Gastroesophageal sphincter (tissue), 4 donors: Measurements from ENCODE around the gene KIFC1. TPM values are rescaled to one million over a fixed set of nuclear protein-coding genes. Genes with fewer than 3 reads are reported as not detected.

ENCODE experiments used
- ATAC-seq: fragments of 150-250 bp; one replicate; pipeline ENCODE4 v1.9.1; 2016; ENCODE audit warnings: mild to moderate bottlenecking, moderate library complexity
- H3K27ac ChIP-seq, 4 donors: fragments of 200-600 bp; sonication (generic) in 3 of 4; 1 replicate in 3 of 4; 2 replicates in 1 of 4; pipeline ENCODE4 v1.5.1; 2016 to 2019
- H3K27me3 ChIP-seq: fragments of 200-600 bp; sonication (generic); one replicate; pipeline ENCODE4 v1.5.1; 2019
- H3K36me3 ChIP-seq, 2 donors: fragments of 200-600 bp; sonication (generic); one replicate each; pipeline ENCODE4 v1.5.1; 2019; ENCODE audit warnings: control low read depth in 1 of 2
- H3K4me1 ChIP-seq, 3 donors: fragments of 200-600 bp; sonication (generic); 1 replicate in 2 of 3; 2 replicates in 1 of 3; pipeline ENCODE4 v1.5.1; 2016 to 2019; ENCODE audit warnings: control low read depth in 2 of 3
- H3K4me3 ChIP-seq, 2 donors: fragments of 200-600 bp; sonication (generic); one replicate each; pipeline ENCODE4 v1.5.1; 2019; ENCODE audit warnings: mild to moderate bottlenecking in 1 of 2, moderate library complexity in 1 of 2
- H3K9me3 ChIP-seq, 3 donors: fragments of 200-600 bp; sonication (generic); one replicate each; pipeline ENCODE4 v1.5.1; 2017 to 2019; ENCODE audit warnings: control low read depth in 2 of 3
- CTCF ChIP-seq, 4 experiments: fragments of 200-600 bp in 2 of 4; fragments of 450-650 bp in 2 of 4; sonication (generic) in 1 of 4; IDR thresholded peaks; one replicate each; pipeline ENCODE4 v1.5.1; 2017 to 2019; ENCODE audit warnings: antibody characterized with exemption in 4 of 4, mild to moderate bottlenecking in 2 of 4, moderate library complexity in 2 of 4
- EP300 ChIP-seq: sonication (generic); formaldehyde crosslinking; IDR thresholded peaks from one replicate; pipeline ENCODE4 v1.6.1; 2017; ENCODE audit warnings: antibody characterized with exemption, mild to moderate bottlenecking
- POLR2A ChIP-seq, 2 donors: fragments of 450-650 bp; IDR thresholded peaks; one replicate each; pipeline ENCODE4 v1.6.1; 2017; ENCODE audit warnings: antibody characterized with exemption in 2 of 2, mild to moderate bottlenecking in 2 of 2, moderate library complexity in 1 of 2
- POLR2AphosphoS5 ChIP-seq: sonication (generic); formaldehyde crosslinking; IDR thresholded peaks from one replicate; pipeline ENCODE4 v1.6.1; 2017; ENCODE audit warnings: antibody characterized with exemption
- WGBS, 2 donors: methylation state at CpG; one replicate each; pipeline ENCODE4 v1.1.5; 2018; ENCODE audit warnings: low coverage in 1 of 2; 5-methylcytosine and 5-hydroxymethylcytosine counted together
- total RNA-seq, 4 donors: library from RNA; depleted of rRNA; stranded (reverse); fragments of >200 nt; gene quantifications; one replicate each; pipeline ENCODE4 v1.1.0, GENCODE V29; 2016

The KIFC1 gene
- total RNA-seq, 4 donors from 2014 or later: 0.67 to 0.79 TPM; not detected in 2

DNA sequence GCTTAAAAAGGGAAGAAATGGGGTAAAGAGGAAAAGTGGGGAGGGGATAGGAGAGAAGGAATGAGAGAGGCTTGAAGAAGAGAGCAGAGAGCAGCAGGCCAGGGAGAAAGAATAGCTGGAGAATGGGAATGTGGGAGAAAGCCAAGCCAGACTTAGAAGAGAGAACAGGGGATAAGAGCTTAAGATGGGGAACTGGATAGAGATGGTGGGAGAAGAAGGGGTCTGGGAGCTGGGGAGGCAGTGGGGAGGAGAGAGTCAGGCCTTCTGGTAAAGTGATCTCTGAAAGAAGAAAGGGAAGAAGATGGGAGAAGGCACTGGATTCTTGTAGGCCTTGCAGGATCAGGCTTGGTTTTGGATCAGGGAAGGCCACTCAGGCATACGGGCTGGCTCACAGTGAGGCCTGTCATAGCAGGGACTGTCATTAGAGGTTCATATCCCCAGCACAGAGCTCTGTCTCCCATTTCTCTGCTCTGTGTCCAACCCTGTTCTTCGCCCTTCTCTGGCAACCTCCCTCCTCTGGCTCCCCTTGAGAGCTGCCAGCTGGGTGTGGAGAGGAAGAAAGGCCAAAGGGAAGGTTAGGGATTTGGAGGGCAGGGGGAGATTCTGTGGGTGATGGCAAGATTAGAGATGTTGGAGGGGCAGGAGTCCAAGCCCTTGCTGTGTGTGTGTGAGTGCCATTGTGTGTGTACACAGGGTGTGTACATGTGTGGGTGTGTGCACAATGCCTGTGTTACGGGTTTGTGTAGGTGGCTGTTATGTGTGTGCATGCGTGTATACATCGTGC, 37.5 kb downstream of the KIFC1 start:
- whole genome bisulfite sequencing, 2 donors: 48 to 60% methylated on average over 2 to 4 of the region's 5 CpGs
- Histone ChIP-seq H3K27me3 (no peaks in the 10 kb centered on the region), H3K9me3 (no peaks in the 10 kb centered on the region), H3K36me3 (no peaks in the 10 kb centered on the region), H3K27ac (peak overlapping the region in 3 of 4 donors; percentile 92 to 99 (median 97)), H3K4me3 (no peak overlapping the region), H3K4me1 (peaks cover 5 to 91% (median 51%) of the 10 kb centered on the region in 3 donors)
- ATAC-seq: no peak
- no peak for TF ChIP-seq POLR2AphosphoS5
- TF ChIP-seq POLR2A (IDR thresholded peaks at IDR 0.05): no peak
- TF ChIP-seq EP300: no peak
- TF ChIP-seq CTCF (IDR thresholded peaks at IDR 0.05): no peak

DNA sequence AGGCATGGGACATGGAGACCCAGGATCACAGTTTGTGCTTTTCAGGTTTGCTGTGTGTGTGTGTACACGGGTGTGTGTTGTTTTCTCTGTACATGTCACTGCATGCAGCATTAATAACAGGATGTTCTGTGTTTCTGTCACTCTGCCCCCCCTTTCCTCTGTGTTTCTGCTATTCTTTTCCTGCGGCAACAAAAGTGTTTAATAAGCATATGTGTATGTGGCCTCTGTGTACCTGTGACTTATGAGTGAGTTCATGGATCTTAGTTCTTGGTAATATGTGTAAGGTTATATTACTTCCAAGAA, 38.1 kb downstream of the KIFC1 start:
- 11 to 15% methylated on average over 2 of the region's 2 CpGs for WGBS, 2 donors
- Histone ChIP-seq H3K27ac (peak overlapping the region in 3 of 4 donors; percentile 92 to 99 (median 97)), H3K27me3 (no peaks in the 10 kb centered on the region), H3K4me1 (peaks cover under 1 to 89% (median 46%) of the 10 kb centered on the region in 3 donors), H3K9me3 (no peaks in the 10 kb centered on the region), H3K36me3 (no peaks in the 10 kb centered on the region), H3K4me3 (no peak overlapping the region)
- ATAC-seq: no peak
- no peak for TF ChIP-seq POLR2AphosphoS5
- TF ChIP-seq POLR2A (IDR thresholded peaks at IDR 0.05): no peak
- TF ChIP-seq EP300: no peak
- no peak for TF ChIP-seq CTCF (IDR thresholded peaks at IDR 0.05)

DNA sequence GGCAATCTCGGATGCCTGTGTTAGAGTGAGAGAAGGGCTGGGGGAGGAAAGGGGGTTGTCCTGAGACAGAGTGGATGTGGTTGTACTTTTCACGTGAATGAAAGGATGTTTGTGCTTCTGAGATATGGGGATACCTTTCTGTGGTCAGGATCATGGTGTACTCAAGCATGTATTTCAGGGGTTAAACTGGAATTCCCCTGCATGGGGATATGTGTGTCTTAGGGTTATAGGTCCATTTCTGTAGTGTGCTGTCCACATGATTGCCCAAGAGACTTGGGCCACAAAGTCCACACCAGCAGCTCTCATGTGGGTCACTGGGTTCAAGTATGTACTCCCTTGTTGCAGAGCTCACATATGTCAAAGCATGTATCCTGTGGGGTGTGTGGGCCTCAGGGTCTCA, 38.7 kb downstream of the KIFC1 start:
- Histone ChIP-seq H3K9me3 (no peaks in the 10 kb centered on the region), H3K4me3 (no peak overlapping the region), H3K27me3 (no peaks in the 10 kb centered on the region), H3K27ac (peak overlapping the region in 2 of 4 donors; percentile 92 to 97), H3K4me1 (peaks cover 0 to 83% (median 42%) of the 10 kb centered on the region in 3 donors), H3K36me3 (peaks cover 0 to 4% of the 10 kb centered on the region in 2 donors)
- TF ChIP-seq CTCF (IDR thresholded peaks at IDR 0.05) (no peak), POLR2A (IDR thresholded peaks at IDR 0.05) (no peak), POLR2AphosphoS5 (no peak), EP300 (no peak)
- 14 to 20% methylated on average over 1 to 2 of the region's 2 CpGs for WGBS, 2 donors
- no peak for ATAC-seq

GRCh38 chr6:33430991-33431879, 39.6 kb downstream of the KIFC1 start:
- no peaks in the 10 kb centered on the region for H3K9me3 ChIP-seq
- peak overlapping the region in 3 of 4 donors; percentile 58 to 97 (median 92) for H3K27ac ChIP-seq
- H3K4me1 ChIP-seq: peaks cover 0 to 79% (median 42%) of the 10 kb centered on the region in 3 donors
- 0 to 9% methylated on average over 3 to 8 of the region's 12 CpGs for WGBS, 2 donors
- peak overlapping the region in 1 of 2 donors; percentile 33 for H3K4me3 ChIP-seq
- peaks cover 0 to 13% of the 10 kb centered on the region in 2 donors for H3K36me3 ChIP-seq
- TF ChIP-seq CTCF (IDR thresholded peaks at IDR 0.05) (no peak), POLR2A (IDR thresholded peaks at IDR 0.05) (no peak), POLR2AphosphoS5 (no peak), EP300 (no peak)
- H3K27me3 ChIP-seq: no peaks in the 10 kb centered on the region
- peak; percentile 53 for ATAC-seq
